SK-N-SH (cell line): ENCODE data around the gene MARCHF3.

ENCODE experiments used
- EZH2phosphoT487 ChIP-seq: fragments of 200-600 bp; sonication (generic); IDR thresholded peaks from 2 replicates; pipeline ENCODE4 v1.6.1; 2017; ENCODE audit warnings: low read depth, mixed run types, mild to moderate bottlenecking, antibody characterized with exemption, moderate library complexity, borderline replicate concordance
- RAD21 ChIP-seq: IDR thresholded peaks from 2 replicates; pipeline ENCODE4 v1.6.1; 2012; ENCODE audit warnings: mild to moderate bottlenecking, low read length
- YY1 ChIP-seq: IDR thresholded peaks from 2 replicates; pipeline ENCODE4 v1.4.0; 2012; ENCODE audit warnings: low read depth, mild to moderate bottlenecking
- TF ChIP-seq, protein P1 (sequence below): IDR thresholded peaks from 2 replicates; pipeline ENCODE4; 2012
- TF ChIP-seq, protein P2 (sequence below): fragments of 200-600 bp; sonication (generic); IDR thresholded peaks from 2 replicates; pipeline ENCODE4 v1.6.1; 2017; ENCODE audit warnings: antibody characterized with exemption, mild to moderate bottlenecking, moderate library complexity
- TF ChIP-seq, protein P3 (sequence below): IDR thresholded peaks from 2 replicates; pipeline ENCODE4 v1.4.0; 2012; ENCODE audit warnings: low read depth, borderline replicate concordance

DNA sequence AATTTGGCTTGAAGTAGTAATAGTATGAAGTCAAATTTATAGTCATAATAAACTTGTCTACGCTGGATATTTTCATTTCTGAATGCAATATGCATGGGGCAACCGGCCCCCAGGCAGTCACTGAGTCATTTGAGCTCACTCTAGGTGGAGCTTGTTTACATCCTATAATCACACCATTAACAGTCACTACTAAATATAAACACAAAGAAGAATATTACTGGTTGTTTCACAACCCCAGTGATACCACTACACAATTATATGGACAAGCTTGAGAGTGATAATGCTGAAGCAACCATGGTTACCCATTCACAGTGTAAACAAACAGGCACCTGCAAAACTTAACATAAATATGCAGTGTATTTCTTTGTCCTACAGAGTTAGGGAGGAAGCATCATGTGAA lies 68.7 kb downstream of the MARCHF3 start:
- TF ChIP-seq, protein P1, sequence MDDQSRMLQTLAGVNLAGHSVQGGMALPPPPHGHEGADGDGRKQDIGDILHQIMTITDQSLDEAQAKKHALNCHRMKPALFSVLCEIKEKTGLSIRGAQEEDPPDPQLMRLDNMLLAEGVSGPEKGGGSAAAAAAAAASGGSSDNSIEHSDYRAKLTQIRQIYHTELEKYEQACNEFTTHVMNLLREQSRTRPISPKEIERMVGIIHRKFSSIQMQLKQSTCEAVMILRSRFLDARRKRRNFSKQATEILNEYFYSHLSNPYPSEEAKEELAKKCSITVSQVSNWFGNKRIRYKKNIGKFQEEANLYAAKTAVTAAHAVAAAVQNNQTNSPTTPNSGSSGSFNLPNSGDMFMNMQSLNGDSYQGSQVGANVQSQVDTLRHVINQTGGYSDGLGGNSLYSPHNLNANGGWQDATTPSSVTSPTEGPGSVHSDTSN: no peak
- TF ChIP-seq, protein P2, sequence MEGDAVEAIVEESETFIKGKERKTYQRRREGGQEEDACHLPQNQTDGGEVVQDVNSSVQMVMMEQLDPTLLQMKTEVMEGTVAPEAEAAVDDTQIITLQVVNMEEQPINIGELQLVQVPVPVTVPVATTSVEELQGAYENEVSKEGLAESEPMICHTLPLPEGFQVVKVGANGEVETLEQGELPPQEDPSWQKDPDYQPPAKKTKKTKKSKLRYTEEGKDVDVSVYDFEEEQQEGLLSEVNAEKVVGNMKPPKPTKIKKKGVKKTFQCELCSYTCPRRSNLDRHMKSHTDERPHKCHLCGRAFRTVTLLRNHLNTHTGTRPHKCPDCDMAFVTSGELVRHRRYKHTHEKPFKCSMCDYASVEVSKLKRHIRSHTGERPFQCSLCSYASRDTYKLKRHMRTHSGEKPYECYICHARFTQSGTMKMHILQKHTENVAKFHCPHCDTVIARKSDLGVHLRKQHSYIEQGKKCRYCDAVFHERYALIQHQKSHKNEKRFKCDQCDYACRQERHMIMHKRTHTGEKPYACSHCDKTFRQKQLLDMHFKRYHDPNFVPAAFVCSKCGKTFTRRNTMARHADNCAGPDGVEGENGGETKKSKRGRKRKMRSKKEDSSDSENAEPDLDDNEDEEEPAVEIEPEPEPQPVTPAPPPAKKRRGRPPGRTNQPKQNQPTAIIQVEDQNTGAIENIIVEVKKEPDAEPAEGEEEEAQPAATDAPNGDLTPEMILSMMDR: no peak
- TF ChIP-seq EZH2phosphoT487: no peak
- no peak for TF ChIP-seq YY1
- no peak for TF ChIP-seq RAD21
- TF ChIP-seq, protein P3, sequence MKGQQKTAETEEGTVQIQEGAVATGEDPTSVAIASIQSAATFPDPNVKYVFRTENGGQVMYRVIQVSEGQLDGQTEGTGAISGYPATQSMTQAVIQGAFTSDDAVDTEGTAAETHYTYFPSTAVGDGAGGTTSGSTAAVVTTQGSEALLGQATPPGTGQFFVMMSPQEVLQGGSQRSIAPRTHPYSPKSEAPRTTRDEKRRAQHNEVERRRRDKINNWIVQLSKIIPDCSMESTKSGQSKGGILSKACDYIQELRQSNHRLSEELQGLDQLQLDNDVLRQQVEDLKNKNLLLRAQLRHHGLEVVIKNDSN: no peak
